Neural crest cell (in vitro differentiated cells): Measurements from ENCODE around the gene SMC1B. TPM values are rescaled to one million over a fixed set of nuclear protein-coding genes. Genes with fewer than 3 reads are reported as not detected.
"Not testable (repeated sequence)": the region's sequence is repeated elsewhere in the genome, so short reads cannot be mapped to it uniquely, and the experiment has no call there.

ENCODE experiments used
- DNase-seq: peaks from one replicate; pipeline ENCODE4 v3.0.0; 2021; ENCODE audit warnings: low read depth, mixed read lengths, low spot score
- H3K27ac Mint-ChIP-seq: one replicate; pipeline ENCODE4 v1.8.0; 2021; ENCODE audit warnings: mild to moderate bottlenecking, mixed read lengths; ENCODE audit not compliant: unreplicated experiment
- H3K27me3 Mint-ChIP-seq: 2 replicates; pipeline ENCODE4 v1.8.0; 2021; ENCODE audit warnings: low read depth, mild to moderate bottlenecking, mixed read lengths
- H3K36me3 Mint-ChIP-seq: 2 replicates; pipeline ENCODE4 v1.8.0; 2021; ENCODE audit warnings: low read depth, mild to moderate bottlenecking, mixed read lengths
- H3K4me1 Mint-ChIP-seq: 2 replicates; pipeline ENCODE4 v1.8.0; 2021; ENCODE audit warnings: mixed read lengths
- H3K4me3 Mint-ChIP-seq: one replicate; pipeline ENCODE4 v1.8.0; 2021; ENCODE audit warnings: mild to moderate bottlenecking, mixed read lengths
- H3K9me3 Mint-ChIP-seq: 2 replicates; pipeline ENCODE4 v1.8.0; 2021; ENCODE audit warnings: mixed read lengths
- CTCF ChIP-seq: fragments of 200-600 bp; sonication (generic); conservative IDR thresholded peaks from 2 replicates; pipeline ENCODE4 v1.5.0; 2021; ENCODE audit warnings: antibody characterized with exemption, mild to moderate bottlenecking
- total RNA-seq: library from RNA; stranded (reverse); gene quantifications from 2 replicates; pipeline ENCODE4 v1.2.1, GENCODE V29; 2021

Gene SMC1B
- total RNA-seq, 1 donor from 2014 or later, result not detected

- peaks cover 2% of the 10 kb centered on the region for H3K27me3 Mint-ChIP-seq
- H3K9me3 Mint-ChIP-seq, result no peaks in the 10 kb centered on the region
- H3K4me3 Mint-ChIP-seq, result no peak overlapping the region
- H3K27ac Mint-ChIP-seq, result no peak overlapping the region
- peak; percentile 41 for DNase-seq
- TF ChIP-seq CTCF, result peak; percentile 67
- H3K36me3 Mint-ChIP-seq, result no peaks in the 10 kb centered on the region
- peaks cover 8% of the 10 kb centered on the region for H3K4me1 Mint-ChIP-seq
Observed at GRCh38 chr22:45441138-45441537, 27.7 kb upstream of the SMC1B start.

GRCh38 chr22:45440688-45441087 is 27.3 kb upstream of the SMC1B start:
- H3K27me3 Mint-ChIP-seq, H3K9me3 Mint-ChIP-seq, H3K36me3 Mint-ChIP-seq, H3K4me3 Mint-ChIP-seq, H3K27ac Mint-ChIP-seq, DNase-seq: not testable (repeated sequence)
- H3K4me1 Mint-ChIP-seq, result peaks cover 10% of the 10 kb centered on the region

GRCh38 chr22:45438336-45438735 is 24.9 kb upstream of the SMC1B start:
- TF ChIP-seq CTCF, result no peak
- Mint-ChIP-seq H3K4me3 (no peak overlapping the region), H3K27ac (no peak overlapping the region)

GRCh38 chr22:45436871-45437517 is 23.6 kb upstream of the SMC1B start:
- not testable (repeated sequence) for DNase-seq, H3K27ac Mint-ChIP-seq, H3K27me3 Mint-ChIP-seq, H3K36me3 Mint-ChIP-seq, H3K9me3 Mint-ChIP-seq, H3K4me3 Mint-ChIP-seq
- H3K4me1 Mint-ChIP-seq, result peaks cover 18% of the 10 kb centered on the region

More at GRCh38 chr22:45438336-45438735, 24.9 kb upstream of the SMC1B start:
- Mint-ChIP-seq H3K36me3 (no peaks in the 10 kb centered on the region), H3K27me3 (peaks cover 2% of the 10 kb centered on the region), H3K9me3 (no peaks in the 10 kb centered on the region), H3K4me1 (peaks cover 18% of the 10 kb centered on the region)
- no peak for DNase-seq

GRCh38 chr22:45435544-45436139 is 22.2 kb upstream of the SMC1B start:
- Mint-ChIP-seq H3K4me1 (peaks cover 15% of the 10 kb centered on the region), H3K27me3 (no peaks in the 10 kb centered on the region), H3K27ac (peak overlapping the region; percentile 79), H3K36me3 (no peaks in the 10 kb centered on the region), H3K9me3 (no peaks in the 10 kb centered on the region), H3K4me3 (no peak overlapping the region)
- peak; percentile 98 for TF ChIP-seq CTCF
- DNase-seq, result peak; percentile 91

- H3K4me3 Mint-ChIP-seq, result no peak overlapping the region
- TF ChIP-seq CTCF, result no peak
- peaks cover 15% of the 10 kb centered on the region for H3K4me1 Mint-ChIP-seq
- H3K27ac Mint-ChIP-seq, result peak overlapping the region; percentile 79
- H3K9me3 Mint-ChIP-seq, result no peaks in the 10 kb centered on the region
- no peaks in the 10 kb centered on the region for H3K27me3 Mint-ChIP-seq
- no peak for DNase-seq
- no peaks in the 10 kb centered on the region for H3K36me3 Mint-ChIP-seq
Observed at GRCh38 chr22:45434981-45435380, 21.6 kb upstream of the SMC1B start.
